HFFc6 (cell line): ENCODE results near the gene UNC5C. TPM values are rescaled to one million over a fixed set of nuclear protein-coding genes. Genes with fewer than 3 reads are reported as not detected.

ENCODE experiments used
- DNase-seq: peaks from one replicate; pipeline ENCODE4 v3.0.0-alpha.2; 2018
- H3K27ac Mint-ChIP-seq: 2 replicates; pipeline ENCODE4 v1.8.0; 2020; ENCODE audit warnings: mild to moderate bottlenecking, mixed read lengths
- H3K27me3 Mint-ChIP-seq: 2 replicates; pipeline ENCODE4 v1.8.0; 2021; ENCODE audit warnings: mild to moderate bottlenecking, moderate library complexity, mixed read lengths; ENCODE audit not compliant: insufficient read depth
- H3K36me3 Mint-ChIP-seq: 2 replicates; pipeline ENCODE4 v1.8.0; 2021; ENCODE audit warnings: low read depth, mixed read lengths
- H3K4me1 Mint-ChIP-seq: 2 replicates; pipeline ENCODE4 v1.8.0; 2020; ENCODE audit warnings: low read depth, mixed read lengths
- H3K4me3 Mint-ChIP-seq: 2 replicates; pipeline ENCODE4 v1.8.0; 2020; ENCODE audit warnings: mild to moderate bottlenecking, moderate library complexity, mixed read lengths
- H3K9me3 Mint-ChIP-seq: 2 replicates; pipeline ENCODE4 v1.8.0; 2020; ENCODE audit warnings: mild to moderate bottlenecking, mixed read lengths
- total RNA-seq, 6 experiments: library from RNA; stranded (reverse); fragmentation: NEBNext Ultra II Directional; extraction: Animal tissue kit (Norgen Biotek cat#: 25700); gene quantifications; 2 replicates in 1 of 6; 3 replicates in 5 of 6; pipeline ENCODE4 v1.2.3, GENCODE V29; 2021
- TF ChIP-seq, protein P1 (sequence below): fragments of 200-600 bp; sonication (generic); IDR thresholded peaks from 2 replicates; pipeline ENCODE4 v1.5.0; 2021; ENCODE audit warnings: antibody characterized with exemption, mild to moderate bottlenecking

Gene UNC5C
- total RNA-seq, 6 experiments from 2014 or later = not detected

DNA sequence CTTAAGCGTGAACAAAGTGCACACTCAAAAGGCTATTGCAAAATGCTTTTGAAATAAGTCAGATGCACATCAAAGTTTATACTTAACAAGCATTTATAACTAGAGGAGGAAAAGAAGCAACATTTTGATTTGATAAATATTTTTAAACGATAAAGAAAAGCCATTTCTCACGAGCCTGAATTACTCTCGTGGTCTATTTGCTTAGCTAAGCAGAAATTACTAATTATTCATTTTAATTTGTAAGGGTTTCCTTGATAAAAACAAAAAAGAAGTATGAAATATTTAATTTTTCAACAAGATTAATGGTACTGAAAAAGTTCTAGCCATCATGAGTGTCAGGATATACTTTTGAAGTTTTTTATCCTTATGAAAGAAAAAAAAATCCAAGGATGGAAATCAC is 78.2 kb downstream of the UNC5C start:
- Mint-ChIP-seq H3K9me3 (peaks cover 59% of the 10 kb centered on the region), H3K27me3 (no peaks in the 10 kb centered on the region; the same call in 1 of the 2 replicates), H3K4me3 (no peak overlapping the region), H3K4me1 (no peaks in the 10 kb centered on the region), H3K36me3 (no peaks in the 10 kb centered on the region), H3K27ac (no peak overlapping the region)
- no peak for DNase-seq
- TF ChIP-seq, protein P1, sequence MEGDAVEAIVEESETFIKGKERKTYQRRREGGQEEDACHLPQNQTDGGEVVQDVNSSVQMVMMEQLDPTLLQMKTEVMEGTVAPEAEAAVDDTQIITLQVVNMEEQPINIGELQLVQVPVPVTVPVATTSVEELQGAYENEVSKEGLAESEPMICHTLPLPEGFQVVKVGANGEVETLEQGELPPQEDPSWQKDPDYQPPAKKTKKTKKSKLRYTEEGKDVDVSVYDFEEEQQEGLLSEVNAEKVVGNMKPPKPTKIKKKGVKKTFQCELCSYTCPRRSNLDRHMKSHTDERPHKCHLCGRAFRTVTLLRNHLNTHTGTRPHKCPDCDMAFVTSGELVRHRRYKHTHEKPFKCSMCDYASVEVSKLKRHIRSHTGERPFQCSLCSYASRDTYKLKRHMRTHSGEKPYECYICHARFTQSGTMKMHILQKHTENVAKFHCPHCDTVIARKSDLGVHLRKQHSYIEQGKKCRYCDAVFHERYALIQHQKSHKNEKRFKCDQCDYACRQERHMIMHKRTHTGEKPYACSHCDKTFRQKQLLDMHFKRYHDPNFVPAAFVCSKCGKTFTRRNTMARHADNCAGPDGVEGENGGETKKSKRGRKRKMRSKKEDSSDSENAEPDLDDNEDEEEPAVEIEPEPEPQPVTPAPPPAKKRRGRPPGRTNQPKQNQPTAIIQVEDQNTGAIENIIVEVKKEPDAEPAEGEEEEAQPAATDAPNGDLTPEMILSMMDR = no peak

- H3K4me3 Mint-ChIP-seq = no peak overlapping the region
- no peak overlapping the region for H3K27ac Mint-ChIP-seq
- no peaks in the 10 kb centered on the region for H3K36me3 Mint-ChIP-seq
- H3K4me1 Mint-ChIP-seq = no peaks in the 10 kb centered on the region
- DNase-seq = no peak
- TF ChIP-seq, protein P1 = no peak
- no peaks in the 10 kb centered on the region; the same call in 1 of the 2 replicates for H3K27me3 Mint-ChIP-seq
- H3K9me3 Mint-ChIP-seq = peaks cover 55% of the 10 kb centered on the region
Measured at GRCh38 chr4:95469617-95470016, 79.2 kb downstream of the UNC5C start.

DNA sequence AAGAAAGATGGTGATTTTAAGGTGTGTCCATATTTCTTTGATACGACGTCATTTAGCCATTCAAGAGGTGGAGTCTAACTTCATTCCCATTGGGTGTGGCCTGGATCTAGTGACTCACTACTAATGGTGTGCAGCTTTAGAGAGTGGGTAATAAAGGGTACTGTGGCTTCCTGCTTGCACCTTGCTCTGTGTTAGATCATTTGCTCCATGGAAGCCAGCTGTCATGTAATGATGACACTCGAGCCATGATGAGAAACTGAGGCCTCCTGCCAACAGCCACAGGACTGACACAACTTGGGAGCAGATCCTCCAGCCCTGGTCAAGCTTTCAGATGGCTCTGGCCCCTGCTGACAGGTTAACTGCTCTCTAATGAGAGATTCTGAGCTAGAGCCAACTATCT is 82.0 kb downstream of the UNC5C start:
- Mint-ChIP-seq H3K36me3 (no peaks in the 10 kb centered on the region), H3K27ac (no peak overlapping the region), H3K4me3 (no peak overlapping the region), H3K4me1 (no peaks in the 10 kb centered on the region), H3K9me3 (peaks cover 57% of the 10 kb centered on the region), H3K27me3 (no peaks in the 10 kb centered on the region)
- DNase-seq = no peak
- TF ChIP-seq, protein P1 = no peak

GRCh38 chr4:95465010-95465409 is 83.8 kb downstream of the UNC5C start:
- DNase-seq = no peak
- TF ChIP-seq, protein P1 = no peak
- Mint-ChIP-seq H3K27ac (no peak overlapping the region), H3K36me3 (no peaks in the 10 kb centered on the region), H3K4me3 (no peak overlapping the region), H3K9me3 (peaks cover 48% of the 10 kb centered on the region), H3K27me3 (no peaks in the 10 kb centered on the region), H3K4me1 (no peaks in the 10 kb centered on the region)

- H3K4me3 Mint-ChIP-seq = no peak overlapping the region
- no peaks in the 10 kb centered on the region for H3K4me1 Mint-ChIP-seq
- no peak for DNase-seq
- no peaks in the 10 kb centered on the region for H3K36me3 Mint-ChIP-seq
- H3K27me3 Mint-ChIP-seq = no peaks in the 10 kb centered on the region
- H3K27ac Mint-ChIP-seq = no peak overlapping the region
- peaks cover 47% of the 10 kb centered on the region for H3K9me3 Mint-ChIP-seq
- TF ChIP-seq, protein P1 = no peak
Measured at GRCh38 chr4:95462921-95463320, 85.9 kb downstream of the UNC5C start.

- no peak for DNase-seq
- TF ChIP-seq, protein P1 = no peak
- Mint-ChIP-seq H3K4me1 (no peaks in the 10 kb centered on the region), H3K27ac (no peak overlapping the region), H3K27me3 (no peaks in the 10 kb centered on the region), H3K36me3 (no peaks in the 10 kb centered on the region), H3K4me3 (no peak overlapping the region), H3K9me3 (peaks cover 21% of the 10 kb centered on the region)
Measured at GRCh38 chr4:95457353-95457752, 91.4 kb downstream of the UNC5C start.
